Common myeloid progenitor, CD34-positive (primary cell): Measurements from ENCODE around the gene SRL.

Source experiments
- CTCF ChIA-PET: fragments of 350-600 bp; sonication (Branson Sonifier 250); formaldehyde crosslinking; loops from one replicate; lab custom pipeline; 2021; ENCODE audit warnings: antibody characterized with exemption; lab: Charles Lee
- POLR2A ChIA-PET: fragments of 350-600 bp; sonication (Branson Sonifier 250); formaldehyde crosslinking; loops from one replicate; lab custom pipeline; 2021; ENCODE audit warnings: antibody characterized with exemption; lab: Charles Lee
- DNase-seq, 3 donors: peaks; one replicate each; pipeline versions ENCODE4 v3.0.0 to v3.0.0-alpha.2; 2013
- H3K27ac ChIP-seq, 2 experiments: 1 replicate in 1 of 2; 2 replicates in 1 of 2; pipeline ENCODE4 v1.7.0; 2013; ENCODE audit warnings: inconsistent platforms in 2 of 2, low read length in 2 of 2, mild to moderate bottlenecking in 2 of 2, low read depth in 1 of 2, moderate library complexity in 1 of 2; ENCODE audit not compliant: severe bottlenecking in 2 of 2, insufficient read depth in 1 of 2, poor library complexity in 1 of 2
- H3K27me3 ChIP-seq, 5 experiments: replicated peaks in 2 of 5; 1 replicate in 3 of 5; 2 replicates in 2 of 5; pipeline versions ENCODE4 v1.6.1 to v1.7.0; 2013; ENCODE audit warnings: low read length in 4 of 5, mild to moderate bottlenecking in 2 of 5, moderate library complexity in 2 of 5, inconsistent platforms in 1 of 5; ENCODE audit not compliant: insufficient read depth in 5 of 5, control insufficient read depth in 4 of 5
- H3K36me3 ChIP-seq, 4 experiments: 1 replicate in 2 of 4; 2 replicates in 2 of 4; pipeline versions ENCODE4 v1.6.1 to v1.7.0; 2013; ENCODE audit warnings: low read length in 3 of 4, control low read depth in 1 of 4, mild to moderate bottlenecking in 1 of 4; ENCODE audit not compliant: control insufficient read depth in 4 of 4, insufficient read depth in 4 of 4
- H3K4me1 ChIP-seq, 4 experiments: 1 replicate in 3 of 4; 2 replicates in 1 of 4; pipeline versions ENCODE4 v1.6.1 to v1.7.1; 2013; ENCODE audit warnings: low read length in 3 of 4, mild to moderate bottlenecking in 3 of 4, control low read depth in 1 of 4, inconsistent platforms in 1 of 4, moderate library complexity in 1 of 4; ENCODE audit not compliant: control insufficient read depth in 4 of 4, insufficient read depth in 4 of 4; ENCODE audit errors: control extremely low read depth in 1 of 4
- H3K4me3 ChIP-seq, 7 experiments: 1 replicate in 4 of 7; 2 replicates in 3 of 7; pipeline versions ENCODE4 v1.5.1 to v1.7.0; 2013; ENCODE audit warnings: mild to moderate bottlenecking in 7 of 7, low read length in 6 of 7, moderate library complexity in 6 of 7, inconsistent platforms in 2 of 7, low read depth in 2 of 7, control low read depth in 1 of 7; ENCODE audit not compliant: insufficient read depth in 4 of 7, control insufficient read depth in 1 of 7; ENCODE audit errors: extremely low read depth in 1 of 7
- H3K9me3 ChIP-seq, 5 experiments: 1 replicate in 4 of 5; 2 replicates in 1 of 5; pipeline versions ENCODE4 v1.6.1 to v1.7.1; 2013; ENCODE audit warnings: low read length in 4 of 5, mild to moderate bottlenecking in 2 of 5, inconsistent platforms in 1 of 5, low read depth in 1 of 5, moderate library complexity in 1 of 5; ENCODE audit not compliant: control insufficient read depth in 4 of 5, insufficient read depth in 2 of 5; ENCODE audit errors: control extremely low read depth in 1 of 5
- WGBS: methylation state at CpG from one replicate; pipeline ENCODE4 v1.1.5; 2013; ENCODE audit not compliant: insufficient coverage; 5-methylcytosine and 5-hydroxymethylcytosine counted together

Gene SRL

GRCh38 chr16:4190086-4190485 is 51.8 kb downstream of the SRL start:
- Histone ChIP-seq H3K36me3 (no peaks in the 10 kb centered on the region), H3K4me3 (no peak overlapping the region), H3K27me3 (peaks cover 0 to 9% (median 0%) of the 10 kb centered on the region in 5 experiments), H3K4me1 (peaks cover 3 to 13% (median 8%) of the 10 kb centered on the region in 4 experiments), H3K27ac (no peak overlapping the region), H3K9me3 (no peaks in the 10 kb centered on the region)
- ChIA-PET CTCF (no interaction called here), POLR2A (no interaction called here)
- 79% methylated on average over 6 of the region's 9 CpGs for WGBS
- no peak for DNase-seq

- Histone ChIP-seq H3K9me3 (no peaks in the 10 kb centered on the region), H3K36me3 (no peaks in the 10 kb centered on the region), H3K27me3 (peaks cover 0 to 12% (median 5%) of the 10 kb centered on the region in 5 experiments), H3K4me1 (peaks cover 0 to 17% (median 16%) of the 10 kb centered on the region in 4 experiments), H3K27ac (no peak overlapping the region), H3K4me3 (peak overlapping the region; percentile 29 to 73 (median 68))
- WGBS: 18% methylated on average over 52 of the region's 59 CpGs
- DNase-seq: no peak
- POLR2A ChIA-PET: no interaction called here
- CTCF ChIA-PET: interaction anchor here (0.6 to 1.3 kb wide), 2 partner anchors 14 to 26 kb away, joined by 3 to 6 read pairs; no protein-coding TSS in a partner anchor
Measured at GRCh38 chr16:4184038-4184702, 57.7 kb downstream of the SRL start.

- ChIA-PET POLR2A (no interaction called here), CTCF (interaction anchor here (0.6 to 1.3 kb wide), 2 partner anchors 15 to 25 kb away, joined by 3 to 6 read pairs; no protein-coding TSS in a partner anchor)
Measured at GRCh38 chr16:4183237-4184037, 58.4 kb downstream of the SRL start.

GRCh38 chr16:4182581-4183236 is 59.2 kb downstream of the SRL start:
- no peaks in the 10 kb centered on the region for H3K36me3 ChIP-seq
- ChIA-PET CTCF (no interaction called here), POLR2A (no interaction called here)
- H3K4me3 ChIP-seq: peak overlapping the region; percentile 29 to 73 (median 68)
- WGBS: 91% methylated on average over 22 of the region's 23 CpGs
- H3K27ac ChIP-seq: peak overlapping the region in 1 of 2 experiments; percentile 66
- H3K27me3 ChIP-seq: peaks cover 0 to 12% (median 2%) of the 10 kb centered on the region in 5 experiments
- H3K4me1 ChIP-seq: peaks cover 0 to 17% (median 16%) of the 10 kb centered on the region in 4 experiments
- DNase-seq: peak; percentile 63 to 83 (median 76)
- no peaks in the 10 kb centered on the region for H3K9me3 ChIP-seq

More at GRCh38 chr16:4183237-4184037, 58.4 kb downstream of the SRL start:
- H3K36me3 ChIP-seq: no peaks in the 10 kb centered on the region
- peak overlapping the region; percentile 29 to 73 (median 68) for H3K4me3 ChIP-seq
- peaks cover 0 to 13% (median 2%) of the 10 kb centered on the region in 5 experiments for H3K27me3 ChIP-seq
- peaks cover 0 to 17% (median 16%) of the 10 kb centered on the region in 4 experiments for H3K4me1 ChIP-seq
- peak; percentile 84 to 88 (median 87) for DNase-seq
- under 1% methylated on average over 70 of the region's 85 CpGs for WGBS
- H3K9me3 ChIP-seq: no peaks in the 10 kb centered on the region
- peak overlapping the region in 1 of 2 experiments; percentile 66 for H3K27ac ChIP-seq

GRCh38 chr16:4180511-4180910 is 61.4 kb downstream of the SRL start:
- ChIA-PET POLR2A (no interaction called here), CTCF (no interaction called here)
- H3K36me3 ChIP-seq: no peaks in the 10 kb centered on the region
- no peak overlapping the region for H3K27ac ChIP-seq
- peaks cover 0 to 17% (median 16%) of the 10 kb centered on the region in 4 experiments for H3K4me1 ChIP-seq
- H3K4me3 ChIP-seq: no peak overlapping the region
- no peaks in the 10 kb centered on the region for H3K9me3 ChIP-seq
- WGBS: 57% methylated on average over 1 of the region's 5 CpGs
- H3K27me3 ChIP-seq: peaks cover 0 to 17% (median 2%) of the 10 kb centered on the region in 5 experiments
- DNase-seq: no peak

GRCh38 chr16:4179763-4180260 is 62.1 kb downstream of the SRL start:
- H3K36me3 ChIP-seq: no peaks in the 10 kb centered on the region
- ChIA-PET CTCF (no interaction called here), POLR2A (no interaction called here)
- 100% methylated on average over 1 of the region's 8 CpGs for WGBS
- no peak for DNase-seq
- no peaks in the 10 kb centered on the region for H3K9me3 ChIP-seq
- peaks cover 0 to 17% (median 16%) of the 10 kb centered on the region in 4 experiments for H3K4me1 ChIP-seq
- H3K4me3 ChIP-seq: no peak overlapping the region
- no peak overlapping the region for H3K27ac ChIP-seq
- H3K27me3 ChIP-seq: peaks cover 0 to 13% (median 2%) of the 10 kb centered on the region in 5 experiments
